BJ (cell line): Measurements from ENCODE around the gene BTBD6. TPM values are rescaled to one million over a fixed set of nuclear protein-coding genes. Genes with fewer than 3 reads are reported as not detected.

Source experiments
- CTCF ChIA-PET: fragments of 350-600 bp; formaldehyde crosslinking; extraction: SDS; loops from one replicate; lab custom pipeline; 2021; ENCODE audit warnings: antibody characterized with exemption, inconsistent platforms; lab: Yijun Ruan, JAX
- POLR2A ChIA-PET: fragments of 300-600 bp; sonication (Branson Sonifier 250); formaldehyde crosslinking; extraction: SDS; loops from one replicate; lab custom pipeline; 2021; ENCODE audit warnings: antibody characterized with exemption; lab: Charles Lee
- DNase-seq: peaks from one replicate; pipeline ENCODE4 v3.0.0-alpha.2; 2011; ENCODE audit warnings: low read depth
- H3K27me3 ChIP-seq: 2 replicates; pipeline ENCODE4 v1.6.0; 2011; ENCODE audit warnings: low read length; ENCODE audit not compliant: control insufficient read depth, insufficient read depth
- H3K36me3 ChIP-seq: 2 replicates; pipeline ENCODE4 v1.5.1; 2011; ENCODE audit warnings: low read length; ENCODE audit not compliant: control insufficient read depth, insufficient read depth
- H3K4me3 ChIP-seq: 2 replicates; pipeline ENCODE4 v1.5.1; 2011; ENCODE audit warnings: low read depth, mild to moderate bottlenecking, control low read depth, low read length
- polyA plus RNA-seq: library from polyadenylated mRNA; depleted of rRNA; stranded (reverse); fragments of >200 nt; gene quantifications from 2 replicates; pipeline ENCODE4 v1.2.3, GENCODE V29; 2011
- TF ChIP-seq, protein P1 (sequence below): IDR thresholded peaks from 2 replicates; pipeline ENCODE4 v1.5.1; 2011; ENCODE audit warnings: low read depth, mild to moderate bottlenecking, control low read depth, inconsistent platforms, low read length, moderate library complexity; ENCODE audit not compliant: insufficient read depth

BTBD6 gene
- polyA plus RNA-seq, 1 experiment, result 41.9 TPM

DNA sequence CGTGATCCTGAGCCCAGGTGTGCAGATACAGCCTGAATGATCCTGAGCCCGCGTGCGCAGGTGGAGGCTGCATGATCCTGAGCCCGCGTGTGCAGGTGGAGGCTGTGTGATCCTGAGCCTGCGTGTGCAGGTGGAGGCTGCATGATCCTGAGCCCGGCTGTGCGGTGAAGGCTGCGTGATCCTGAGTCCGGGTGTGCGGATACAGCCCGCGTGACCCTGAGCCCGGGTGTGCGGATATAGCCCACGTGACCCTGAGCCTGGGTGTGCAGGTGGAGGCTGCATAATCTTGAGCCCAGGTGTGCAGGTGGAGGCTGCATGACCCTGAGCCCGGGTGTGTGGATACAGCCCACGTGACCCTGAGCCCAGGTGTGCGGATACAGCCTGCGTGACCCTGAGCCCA, 32.2 kb downstream of the BTBD6 start:
- TF ChIP-seq, protein P1, sequence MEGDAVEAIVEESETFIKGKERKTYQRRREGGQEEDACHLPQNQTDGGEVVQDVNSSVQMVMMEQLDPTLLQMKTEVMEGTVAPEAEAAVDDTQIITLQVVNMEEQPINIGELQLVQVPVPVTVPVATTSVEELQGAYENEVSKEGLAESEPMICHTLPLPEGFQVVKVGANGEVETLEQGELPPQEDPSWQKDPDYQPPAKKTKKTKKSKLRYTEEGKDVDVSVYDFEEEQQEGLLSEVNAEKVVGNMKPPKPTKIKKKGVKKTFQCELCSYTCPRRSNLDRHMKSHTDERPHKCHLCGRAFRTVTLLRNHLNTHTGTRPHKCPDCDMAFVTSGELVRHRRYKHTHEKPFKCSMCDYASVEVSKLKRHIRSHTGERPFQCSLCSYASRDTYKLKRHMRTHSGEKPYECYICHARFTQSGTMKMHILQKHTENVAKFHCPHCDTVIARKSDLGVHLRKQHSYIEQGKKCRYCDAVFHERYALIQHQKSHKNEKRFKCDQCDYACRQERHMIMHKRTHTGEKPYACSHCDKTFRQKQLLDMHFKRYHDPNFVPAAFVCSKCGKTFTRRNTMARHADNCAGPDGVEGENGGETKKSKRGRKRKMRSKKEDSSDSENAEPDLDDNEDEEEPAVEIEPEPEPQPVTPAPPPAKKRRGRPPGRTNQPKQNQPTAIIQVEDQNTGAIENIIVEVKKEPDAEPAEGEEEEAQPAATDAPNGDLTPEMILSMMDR, result no peak
- H3K36me3 ChIP-seq, result no peaks in the 10 kb centered on the region; the same call in 1 of the 2 replicates
- H3K4me3 ChIP-seq, result no peak overlapping the region
- ChIA-PET POLR2A (no interaction called here), CTCF (interaction anchor here (0.6 kb wide), 1 partner anchor 19 kb away, joined by 3 read pairs; no protein-coding TSS in a partner anchor)
- no peaks in the 10 kb centered on the region for H3K27me3 ChIP-seq
- no peak for DNase-seq

DNA sequence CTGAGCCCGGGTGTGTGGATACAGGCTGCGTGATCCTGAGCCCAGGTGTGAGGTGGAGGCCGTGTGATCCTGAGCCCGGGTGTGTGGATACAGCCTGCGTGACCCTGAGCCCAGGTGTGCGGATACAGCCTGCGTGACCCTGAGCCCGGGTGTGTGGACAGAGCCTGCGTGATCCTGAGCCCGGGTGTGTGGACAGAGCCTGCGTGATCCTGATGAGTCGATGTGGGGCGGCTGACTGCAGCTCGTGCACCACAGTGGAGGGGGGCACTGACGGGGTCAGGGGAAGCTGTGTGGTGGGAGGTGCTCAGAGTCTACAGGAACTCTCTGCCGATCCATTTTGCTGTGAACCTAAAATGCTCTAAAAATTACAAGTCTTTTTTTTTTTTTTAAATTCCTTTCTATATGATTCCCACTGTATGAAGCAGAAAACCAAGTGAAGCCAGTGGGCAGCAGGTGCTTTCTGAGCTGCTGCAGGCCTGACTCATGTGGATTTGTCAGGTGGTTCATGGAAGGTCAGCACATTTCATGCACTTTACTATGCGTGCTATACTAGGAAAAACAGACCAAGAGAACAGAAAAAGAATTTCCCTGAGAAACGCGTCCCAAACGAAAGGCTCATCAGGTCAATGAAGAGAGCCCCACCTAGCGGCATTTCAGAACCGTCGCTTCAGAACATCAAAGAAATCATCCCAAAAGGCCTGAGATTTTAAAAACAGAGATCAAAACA, 33.2 kb downstream of the BTBD6 start:
- ChIA-PET POLR2A (no interaction called here), CTCF (interaction anchor here (0.6 to 1.8 kb wide), 12 partner anchors 10 to 307 kb away, joined by 3 to 9 read pairs (median 3); no protein-coding TSS in a partner anchor)
- no peak overlapping the region for H3K4me3 ChIP-seq
- no peaks in the 10 kb centered on the region for H3K27me3 ChIP-seq
- TF ChIP-seq, protein P1, result peak; percentile 78
- H3K36me3 ChIP-seq, result no peaks in the 10 kb centered on the region; the same call in 1 of the 2 replicates
- peak; percentile 29 for DNase-seq

DNA sequence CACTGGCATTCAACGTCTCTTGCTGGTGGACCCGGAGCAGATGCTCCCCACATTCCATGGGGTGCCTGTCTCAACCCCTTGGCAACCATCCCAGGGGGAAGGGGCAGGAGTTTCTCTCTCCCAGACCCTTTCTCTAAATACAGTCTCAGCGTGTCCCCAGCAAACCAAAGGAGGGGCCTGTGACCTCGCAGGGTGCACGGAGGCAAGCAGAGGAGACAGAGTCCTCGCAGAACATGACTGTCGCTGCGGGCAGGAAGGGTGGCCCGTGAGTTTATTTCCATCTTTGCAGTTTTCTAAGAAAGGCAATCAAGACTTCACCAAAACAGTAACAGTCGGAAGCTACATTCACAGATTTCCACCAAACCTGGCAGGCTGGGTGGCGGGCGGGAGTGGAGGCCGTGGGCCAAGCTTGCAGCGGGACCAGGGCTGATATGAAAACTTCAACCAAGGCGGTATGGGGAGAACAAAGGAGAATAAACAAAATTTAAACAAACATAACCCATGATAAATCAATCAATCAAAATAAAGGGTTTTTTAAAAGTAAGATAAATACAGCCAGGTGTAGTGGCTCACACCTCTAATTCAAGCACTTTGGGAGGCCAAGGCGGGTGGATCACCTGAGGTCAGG, 33.9 kb downstream of the BTBD6 start:
- Histone ChIP-seq H3K4me3 (no peak overlapping the region), H3K36me3 (no peaks in the 10 kb centered on the region; the same call in 1 of the 2 replicates), H3K27me3 (no peaks in the 10 kb centered on the region)
- TF ChIP-seq, protein P1, result no peak
- POLR2A ChIA-PET, result no interaction called here
- no peak for DNase-seq
- CTCF ChIA-PET, result interaction anchor here (0.7 to 1.8 kb wide), 11 partner anchors 9 to 80 kb away, joined by 3 to 9 read pairs (median 3); no protein-coding TSS in a partner anchor

DNA sequence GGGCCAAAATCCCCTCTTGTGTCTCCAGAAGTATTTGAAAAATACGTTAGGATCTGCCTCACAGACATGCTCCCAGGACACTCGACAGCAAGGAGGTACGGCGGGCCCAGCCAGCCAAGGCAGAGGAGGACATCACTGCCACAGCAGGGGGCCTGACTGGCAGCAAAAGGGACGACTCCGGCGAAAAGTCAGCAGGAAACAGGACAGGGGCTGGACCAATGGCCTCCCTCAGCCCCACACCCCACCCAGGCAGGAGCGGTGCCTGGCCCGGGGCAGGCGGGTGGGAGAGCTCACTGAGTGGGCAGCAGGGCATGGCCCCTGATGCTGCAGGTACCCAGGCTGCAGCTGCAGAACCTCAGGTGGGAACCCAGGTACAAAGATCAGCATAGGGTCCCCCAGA, 34.7 kb downstream of the BTBD6 start:
- Histone ChIP-seq H3K27me3 (no peaks in the 10 kb centered on the region), H3K36me3 (no peaks in the 10 kb centered on the region; the same call in 1 of the 2 replicates), H3K4me3 (no peak overlapping the region)
- TF ChIP-seq, protein P1, result no peak
- DNase-seq, result no peak
- ChIA-PET CTCF (interaction anchor here (1.0 to 1.2 kb wide), 2 partner anchors 13 to 61 kb away, joined by 3 to 9 read pairs; no protein-coding TSS in a partner anchor), POLR2A (no interaction called here)

DNA sequence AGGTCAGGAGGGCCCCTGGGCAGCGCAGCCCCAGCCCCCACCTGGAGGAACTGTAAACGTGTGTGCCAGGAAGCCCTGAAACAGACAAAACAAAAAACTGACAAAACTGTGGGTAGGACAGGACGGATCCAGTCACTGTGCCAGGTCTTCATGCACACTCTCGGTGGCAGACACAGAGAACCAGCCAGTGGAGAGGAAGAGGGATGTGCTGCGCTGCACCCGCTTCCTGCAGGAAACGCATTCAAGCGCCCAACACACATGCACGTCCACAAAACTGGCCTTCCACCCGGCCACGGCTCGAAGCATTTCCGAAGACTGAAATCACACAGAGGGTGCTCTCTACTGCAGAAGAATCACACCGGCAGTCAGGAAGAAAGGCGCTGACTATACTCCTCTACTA, 35.6 kb downstream of the BTBD6 start:
- POLR2A ChIA-PET, result no interaction called here
- Histone ChIP-seq H3K36me3 (no peaks in the 10 kb centered on the region; the same call in 1 of the 2 replicates), H3K27me3 (no peaks in the 10 kb centered on the region), H3K4me3 (no peak overlapping the region)
- TF ChIP-seq, protein P1, result no peak
- CTCF ChIA-PET, result no interaction called here
- DNase-seq, result no peak
